Ectodermal cell (in vitro differentiated cells): ENCODE data around the gene ARMH3.
A peak's percentile ranks its signal among the peaks of the same experiment; 100 is the strongest.

ENCODE experiments used
- H3K27ac ChIP-seq: 2 replicates; pipeline ENCODE4 v1.7.0; 2013; ENCODE audit warnings: mild to moderate bottlenecking, low read depth, low read length; ENCODE audit not compliant: insufficient read depth, poor library complexity, severe bottlenecking
- H3K27me3 ChIP-seq: 2 replicates; pipeline ENCODE4 v1.7.0; 2013; ENCODE audit warnings: mild to moderate bottlenecking, low read length; ENCODE audit not compliant: insufficient read depth, control insufficient read depth, poor library complexity, severe bottlenecking
- H3K36me3 ChIP-seq: one replicate; pipeline ENCODE4 v1.7.0; 2013; ENCODE audit warnings: low read length; ENCODE audit not compliant: control insufficient read depth, insufficient read depth
- H3K4me1 ChIP-seq: one replicate; pipeline ENCODE4 v1.7.0; 2013; ENCODE audit warnings: low read length; ENCODE audit not compliant: control insufficient read depth, insufficient read depth
- H3K4me3 ChIP-seq: 2 replicates; pipeline ENCODE4 v1.7.0; 2013; ENCODE audit warnings: low read depth, low read length, control low read depth; ENCODE audit not compliant: insufficient read depth
- H3K9me3 ChIP-seq: 2 replicates; pipeline ENCODE4 v1.7.0; 2013; ENCODE audit warnings: mild to moderate bottlenecking, low read length, moderate library complexity; ENCODE audit not compliant: control insufficient read depth
- WGBS, 2 experiments: methylation state at CpG; one replicate each; pipeline ENCODE4 v1.1.7; 2013; ENCODE audit warnings: missing lambda C conversion rate in 2 of 2; 5-methylcytosine and 5-hydroxymethylcytosine counted together

ARMH3 gene

DNA sequence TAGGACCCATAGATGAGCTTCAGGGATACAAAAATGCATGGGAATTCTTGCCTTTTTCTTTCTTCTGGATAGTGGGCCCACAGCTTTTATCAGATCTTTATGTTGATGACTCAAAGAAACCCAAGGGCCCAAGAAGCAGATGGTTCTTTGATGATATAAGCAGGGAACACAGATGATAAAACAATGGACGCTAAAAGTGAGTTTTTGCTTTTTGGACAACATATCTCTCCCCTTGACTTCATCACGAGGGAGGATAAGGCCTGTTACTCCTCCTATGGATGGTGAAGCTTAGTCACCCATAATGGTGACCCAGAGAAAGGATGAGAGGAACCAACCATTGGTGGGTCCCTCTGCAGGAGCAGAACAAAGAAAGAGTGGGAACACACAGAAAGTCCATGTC, 231.2 kb downstream of the ARMH3 start:
- H3K4me1 ChIP-seq = peaks cover 3% of the 10 kb centered on the region
- no peak overlapping the region for H3K4me3 ChIP-seq
- no peaks in the 10 kb centered on the region for H3K27me3 ChIP-seq
- H3K9me3 ChIP-seq = no peaks in the 10 kb centered on the region
- no peaks in the 10 kb centered on the region for H3K36me3 ChIP-seq
- no peak overlapping the region for H3K27ac ChIP-seq
- 96 to 100% methylated on average over 2 of the region's 2 CpGs for WGBS, 2 experiments

DNA sequence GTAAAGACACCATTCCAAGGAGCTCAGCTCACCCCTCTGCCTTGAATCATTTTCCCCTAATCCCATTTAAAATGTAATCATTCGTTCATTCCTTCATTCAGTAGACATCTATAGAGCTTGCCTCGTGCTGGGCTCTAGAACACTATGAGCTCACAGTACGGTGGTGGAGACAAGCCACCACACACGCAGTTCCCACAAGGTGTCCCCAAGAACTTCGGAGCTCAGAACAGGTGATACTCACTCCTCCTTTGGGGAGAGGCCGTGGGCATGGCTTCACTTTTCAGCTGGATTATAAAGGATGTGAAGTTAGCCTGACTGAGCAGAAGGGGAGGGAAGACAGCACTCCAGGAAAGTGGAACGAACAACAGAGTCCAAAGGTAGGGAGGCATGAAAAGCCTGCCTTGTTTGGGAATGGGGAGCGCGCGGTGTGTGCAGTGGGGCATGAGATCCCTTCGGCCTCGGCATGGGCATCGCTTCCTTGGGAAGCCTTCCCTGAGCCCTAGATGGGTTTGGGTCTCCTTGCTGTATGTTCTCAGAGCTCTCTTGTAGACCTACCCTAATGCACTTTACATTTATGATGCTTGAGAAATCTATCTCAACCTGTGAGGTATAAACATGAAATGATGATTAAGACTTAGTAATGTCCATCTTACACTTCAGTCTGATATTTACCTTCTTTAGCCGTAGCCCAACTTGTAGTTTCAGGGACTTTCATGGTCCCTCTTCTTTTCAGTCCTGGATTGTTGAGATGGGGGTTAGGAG, 236.9 kb downstream of the ARMH3 start:
- peak overlapping the region; percentile 80 for H3K27ac ChIP-seq
- 24 to 30% methylated on average over 14 of the region's 14 CpGs for WGBS, 2 experiments

DNA sequence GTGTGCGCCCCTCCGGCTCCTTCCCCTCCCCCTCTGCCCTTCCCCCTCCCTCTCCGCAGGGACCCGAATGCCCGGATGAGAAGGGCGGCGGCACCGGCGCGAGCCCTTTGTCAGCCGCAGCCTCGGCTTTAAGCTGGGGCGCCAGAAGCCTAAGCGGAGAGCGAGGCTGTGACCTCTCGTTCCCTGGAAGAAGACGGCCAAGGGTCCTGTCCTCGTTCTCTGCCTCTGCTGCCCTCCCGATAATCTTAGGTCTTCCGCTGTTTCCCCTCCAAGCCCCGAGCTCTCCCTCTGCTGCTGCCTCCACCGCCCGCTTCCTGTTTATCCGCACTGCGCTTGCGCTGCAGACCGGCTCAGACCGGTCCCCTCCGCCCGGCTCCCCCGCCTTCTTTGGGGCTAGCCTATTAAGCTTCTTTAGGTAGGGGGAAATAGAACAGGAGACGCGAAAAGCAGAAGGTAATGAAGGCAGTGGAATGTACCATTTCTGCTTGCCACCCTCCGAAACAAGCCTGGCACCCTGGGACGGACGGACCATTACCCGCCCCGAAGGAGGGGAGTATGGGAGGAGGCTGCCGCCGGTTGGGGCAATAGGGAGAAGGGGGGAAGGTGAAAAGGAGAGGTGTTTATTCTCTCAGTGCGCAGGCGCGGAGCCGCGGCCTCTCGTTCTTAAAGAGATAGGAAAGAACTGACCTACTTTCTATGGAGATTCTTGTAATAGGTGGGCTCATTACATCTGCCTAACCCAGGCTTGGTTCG, 237.7 kb downstream of the ARMH3 start, which contains the start of gene OGA:
TSS of gene OGA (minus strand) at position 326 of the 753 bp plus-strand sequence. CDS start 422 bp downstream, outside the sequence.
- WGBS, 2 experiments = 0% methylated on average over 47 of the region's 47 CpGs
- Histone ChIP-seq H3K27ac (peak within 1 kb of the TSS; percentile 99), H3K36me3 (no peaks in the 10 kb centered on the region)

More for the DNA sequence above, 236.9 kb downstream of the ARMH3 start:
- H3K27me3 ChIP-seq = no peaks in the 10 kb centered on the region
- H3K4me3 ChIP-seq = peak overlapping the region; percentile 92
- H3K4me1 ChIP-seq = no peaks in the 10 kb centered on the region
- no peaks in the 10 kb centered on the region for H3K36me3 ChIP-seq
- H3K9me3 ChIP-seq = no peaks in the 10 kb centered on the region

DNA sequence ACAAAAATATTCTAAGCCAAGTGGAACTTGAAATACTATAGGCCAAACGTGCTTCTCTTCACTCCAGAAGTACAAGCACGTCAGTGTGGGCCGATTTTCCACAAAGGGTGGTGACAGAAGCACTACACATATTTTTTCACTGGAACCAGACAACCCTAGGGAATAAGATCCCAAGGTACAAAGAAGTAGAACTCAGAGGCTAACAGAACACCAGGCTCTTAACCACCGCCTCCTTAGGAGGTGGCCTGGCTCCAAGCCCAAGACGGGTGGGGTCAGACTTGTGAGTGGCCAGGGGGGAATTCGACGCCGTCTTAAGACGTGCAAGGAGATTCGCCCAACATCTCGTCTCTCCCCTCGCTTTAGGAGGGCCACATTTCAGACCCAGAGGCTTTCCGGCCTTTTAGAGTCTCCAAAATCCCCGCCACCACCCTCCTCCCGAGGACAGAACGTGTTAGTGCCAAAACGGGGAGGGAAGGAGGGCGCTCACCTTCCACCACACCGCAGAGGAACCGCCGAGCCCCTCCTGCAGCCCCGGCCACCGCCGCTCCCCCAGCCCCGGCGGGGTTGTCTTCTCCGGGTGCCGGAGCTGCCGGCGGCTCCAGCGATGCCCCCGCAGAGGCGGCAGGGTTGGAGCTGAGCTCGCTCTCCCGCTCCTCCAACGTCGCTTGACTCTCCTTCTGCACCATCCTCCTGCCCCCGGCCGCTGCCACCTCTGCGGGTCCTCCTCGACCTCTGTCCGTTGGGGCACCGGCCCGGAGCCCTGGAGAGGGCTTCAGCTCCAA, 238.4 kb downstream of the ARMH3 start:
- 0% methylated on average over 44 of the region's 44 CpGs for WGBS, 2 experiments

More for the DNA sequence above, 237.7 kb downstream of the ARMH3 start, which contains the start of gene OGA:
- Histone ChIP-seq H3K27me3 (no peaks in the 10 kb centered on the region), H3K4me1 (no peaks in the 10 kb centered on the region), H3K4me3 (peak within 1 kb of the TSS; percentile 92), H3K9me3 (no peaks in the 10 kb centered on the region)

DNA sequence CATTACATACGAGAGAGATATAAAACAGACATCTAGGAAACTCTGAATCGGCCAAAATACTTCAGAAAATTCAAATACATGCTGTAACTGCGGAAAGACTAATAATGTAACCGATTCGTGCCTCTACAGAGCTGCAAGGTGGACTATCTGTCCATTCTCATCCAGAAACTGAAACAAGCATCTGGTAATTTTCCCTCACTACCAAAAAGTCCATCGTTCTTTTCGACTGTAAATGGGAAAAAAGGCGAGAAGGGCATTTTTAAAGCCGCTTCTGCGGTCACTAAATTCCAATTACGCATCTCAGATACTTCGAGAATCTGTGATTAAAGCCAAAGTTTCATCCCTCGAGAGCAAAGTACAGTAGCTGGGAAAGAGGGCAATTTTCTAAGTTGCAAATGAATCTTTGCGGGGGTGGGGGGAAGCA, 239.0 kb downstream of the ARMH3 start:
- Histone ChIP-seq H3K36me3 (no peaks in the 10 kb centered on the region), H3K27me3 (no peaks in the 10 kb centered on the region), H3K9me3 (no peaks in the 10 kb centered on the region), H3K27ac (no peak overlapping the region), H3K4me3 (peak overlapping the region; percentile 92), H3K4me1 (no peaks in the 10 kb centered on the region)
- 2% methylated on average over 14 of the region's 14 CpGs for WGBS, 2 experiments

More for the DNA sequence above, 238.4 kb downstream of the ARMH3 start:
- Histone ChIP-seq H3K27me3 (no peaks in the 10 kb centered on the region), H3K4me3 (peak overlapping the region; percentile 92), H3K36me3 (no peaks in the 10 kb centered on the region), H3K27ac (peak overlapping the region; percentile 99), H3K4me1 (no peaks in the 10 kb centered on the region), H3K9me3 (no peaks in the 10 kb centered on the region)

DNA sequence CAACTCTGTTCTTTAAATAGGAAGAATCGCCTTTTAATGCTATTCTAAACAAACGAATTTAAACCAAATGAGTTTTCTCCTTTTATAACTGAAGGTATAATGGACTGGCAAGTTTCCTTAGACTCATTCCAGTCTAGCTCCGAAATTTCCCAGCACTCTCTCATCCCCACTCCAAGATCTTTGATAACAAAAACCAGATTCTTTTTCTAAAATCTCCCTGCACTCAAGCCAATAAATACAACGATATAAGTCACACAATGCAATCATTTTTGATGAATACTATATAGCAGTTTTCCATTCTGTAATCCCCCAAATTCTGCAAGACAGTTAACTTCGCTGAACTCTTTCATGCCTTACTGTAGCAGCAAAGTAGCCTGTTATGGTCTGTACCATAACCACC, 239.6 kb downstream of the ARMH3 start:
- H3K4me3 ChIP-seq = peak overlapping the region; percentile 92
- no peaks in the 10 kb centered on the region for H3K9me3 ChIP-seq
- no peaks in the 10 kb centered on the region for H3K27me3 ChIP-seq
- H3K4me1 ChIP-seq = no peaks in the 10 kb centered on the region
- H3K36me3 ChIP-seq = no peaks in the 10 kb centered on the region
- WGBS, 2 experiments = 3 to 5% methylated on average over 5 of the region's 5 CpGs
- no peak overlapping the region for H3K27ac ChIP-seq

DNA sequence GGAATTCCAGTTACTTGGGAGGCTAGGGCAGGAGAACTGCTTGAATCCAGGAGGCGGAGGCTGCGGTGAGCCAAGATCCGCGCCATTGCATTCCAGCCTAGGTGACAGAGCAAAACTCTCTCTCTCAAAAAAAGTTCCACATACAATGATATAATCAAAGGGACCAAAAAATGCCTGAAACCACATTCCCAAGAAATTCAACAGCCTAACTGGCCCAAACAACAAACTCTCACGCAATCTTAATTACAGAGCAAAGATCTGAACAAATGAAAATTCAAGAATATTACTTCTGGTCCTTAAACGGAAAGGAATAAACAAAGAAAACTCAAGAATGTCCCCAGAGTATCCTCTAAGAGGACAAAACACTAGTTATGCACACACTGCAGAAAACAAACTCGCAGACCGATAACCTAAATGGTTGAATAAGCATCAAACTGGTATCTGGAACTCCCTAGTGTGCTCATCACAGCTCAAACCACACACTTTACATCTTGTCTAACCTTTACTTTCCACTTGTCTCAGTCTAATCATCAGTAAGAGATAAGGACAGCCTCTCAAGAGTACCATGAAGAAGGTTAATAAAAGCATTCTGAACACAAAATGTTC, 241.4 kb downstream of the ARMH3 start:
- Histone ChIP-seq H3K4me1 (no peaks in the 10 kb centered on the region), H3K4me3 (peak overlapping the region; percentile 92), H3K9me3 (no peaks in the 10 kb centered on the region), H3K36me3 (peaks cover 9% of the 10 kb centered on the region), H3K27ac (no peak overlapping the region), H3K27me3 (no peaks in the 10 kb centered on the region)
- WGBS, 2 experiments = 84 to 92% methylated on average over 8 of the region's 8 CpGs

DNA sequence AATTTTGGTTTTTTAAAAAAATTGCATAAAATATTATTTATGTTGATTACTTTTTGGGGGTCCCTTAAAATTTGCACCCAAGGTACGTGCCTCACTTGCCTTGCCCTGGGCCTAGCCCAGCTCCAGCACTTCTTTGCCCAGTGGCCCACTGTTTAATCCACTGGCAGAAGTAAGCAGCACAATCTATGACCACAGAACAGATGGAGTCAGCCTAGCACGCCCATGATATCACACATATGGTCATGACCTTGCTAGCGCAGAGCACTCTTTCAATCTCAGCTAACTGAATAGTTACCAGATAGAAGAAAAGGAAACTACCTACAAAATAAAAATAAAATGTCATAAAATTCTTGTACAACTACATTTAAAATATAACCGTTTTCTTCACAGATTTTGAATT, 243.4 kb downstream of the ARMH3 start:
- no peak overlapping the region for H3K4me3 ChIP-seq
- H3K36me3 ChIP-seq = peaks cover 20% of the 10 kb centered on the region
- WGBS, 2 experiments = 96 to 99% methylated on average over 3 to 4 of the region's 4 CpGs
- H3K9me3 ChIP-seq = no peaks in the 10 kb centered on the region
- H3K27me3 ChIP-seq = no peaks in the 10 kb centered on the region
- H3K4me1 ChIP-seq = no peaks in the 10 kb centered on the region
- H3K27ac ChIP-seq = no peak overlapping the region

DNA sequence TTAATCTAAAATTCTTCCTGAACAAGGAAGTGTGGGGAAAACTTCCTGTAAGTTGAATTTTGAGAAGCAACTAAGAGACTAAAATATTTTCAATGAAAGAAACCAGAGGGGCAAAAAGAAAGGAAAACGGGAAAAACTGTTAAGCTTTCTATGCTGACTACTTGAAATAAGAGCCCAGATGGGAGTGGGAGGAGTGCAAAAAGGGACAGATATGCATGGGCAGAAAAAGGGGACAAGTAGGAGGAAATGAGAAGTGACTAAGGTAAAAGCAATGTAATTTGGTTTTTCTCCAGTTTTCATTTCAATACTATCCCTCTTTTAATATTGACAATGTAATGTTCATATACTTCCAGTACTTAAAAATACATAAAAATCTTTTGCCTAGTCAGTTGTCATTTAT, 248.8 kb downstream of the ARMH3 start:
- WGBS, 2 experiments = 93 to 96% methylated on average over 1 of the region's 1 CpG
- Histone ChIP-seq H3K36me3 (peaks cover 57% of the 10 kb centered on the region), H3K27ac (no peak overlapping the region)

More for the DNA sequence above, 248.8 kb downstream of the ARMH3 start:
- Histone ChIP-seq H3K4me1 (no peaks in the 10 kb centered on the region), H3K27me3 (no peaks in the 10 kb centered on the region), H3K9me3 (no peaks in the 10 kb centered on the region), H3K4me3 (no peak overlapping the region)
